ENCODE data around the gene CIRBP.
A peak's percentile ranks its signal among the peaks of the same experiment; 100 is the strongest.

DNA sequence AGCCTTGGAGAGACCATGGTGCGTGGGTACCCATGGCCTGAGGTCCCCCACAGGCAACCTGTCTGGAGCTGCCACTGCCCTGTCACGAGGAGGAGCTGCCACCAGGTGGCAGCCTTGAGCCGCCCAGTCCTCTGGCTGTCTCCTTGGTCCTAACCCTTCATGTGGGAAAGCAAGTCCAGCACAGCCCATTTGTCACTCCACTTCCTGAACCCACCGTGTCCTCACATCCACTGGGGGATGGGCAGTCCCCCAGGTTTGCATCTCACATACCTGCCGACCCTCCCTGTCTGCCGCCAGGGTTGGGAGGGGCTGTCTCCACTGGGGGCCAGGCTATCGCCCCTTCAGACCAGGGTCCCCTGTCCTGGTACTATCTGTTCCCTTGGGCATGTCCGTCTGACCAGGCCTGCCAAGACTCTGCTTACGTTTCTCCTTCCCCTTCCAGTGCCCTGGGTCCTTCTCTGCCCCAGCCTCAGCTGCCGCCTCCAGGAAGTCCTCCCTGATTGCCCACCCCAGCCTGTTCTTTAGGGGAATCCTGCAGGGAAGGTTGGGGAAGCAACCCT, 10.7 kb downstream of the CIRBP start:
- TF ChIP-seq EZH2 (IDR thresholded peaks at IDR 0.05; ENCODE audit: borderline replicate concordance), result no peak
- TF ChIP-seq, protein P1, sequence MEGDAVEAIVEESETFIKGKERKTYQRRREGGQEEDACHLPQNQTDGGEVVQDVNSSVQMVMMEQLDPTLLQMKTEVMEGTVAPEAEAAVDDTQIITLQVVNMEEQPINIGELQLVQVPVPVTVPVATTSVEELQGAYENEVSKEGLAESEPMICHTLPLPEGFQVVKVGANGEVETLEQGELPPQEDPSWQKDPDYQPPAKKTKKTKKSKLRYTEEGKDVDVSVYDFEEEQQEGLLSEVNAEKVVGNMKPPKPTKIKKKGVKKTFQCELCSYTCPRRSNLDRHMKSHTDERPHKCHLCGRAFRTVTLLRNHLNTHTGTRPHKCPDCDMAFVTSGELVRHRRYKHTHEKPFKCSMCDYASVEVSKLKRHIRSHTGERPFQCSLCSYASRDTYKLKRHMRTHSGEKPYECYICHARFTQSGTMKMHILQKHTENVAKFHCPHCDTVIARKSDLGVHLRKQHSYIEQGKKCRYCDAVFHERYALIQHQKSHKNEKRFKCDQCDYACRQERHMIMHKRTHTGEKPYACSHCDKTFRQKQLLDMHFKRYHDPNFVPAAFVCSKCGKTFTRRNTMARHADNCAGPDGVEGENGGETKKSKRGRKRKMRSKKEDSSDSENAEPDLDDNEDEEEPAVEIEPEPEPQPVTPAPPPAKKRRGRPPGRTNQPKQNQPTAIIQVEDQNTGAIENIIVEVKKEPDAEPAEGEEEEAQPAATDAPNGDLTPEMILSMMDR (IDR thresholded peaks at IDR 0.05; ENCODE audit: poor library complexity), result peak; percentile 80
